OCI-LY7 (cell line): Measurements from ENCODE around the gene APH1B. TPM values are rescaled to one million over a fixed set of nuclear protein-coding genes. Genes with fewer than 3 reads are reported as not detected.

Experiments
- BruUV-seq: library from RNA; stranded (reverse); fragments of 400-500 nt; replicated peaks from 2 replicates; lab custom pipeline; 2021; lab: Mats Ljungman, UMichigan
- CTCF ChIA-PET: fragments of 300-600 bp; sonication (Branson Sonifier 250); formaldehyde crosslinking; loops from one replicate; lab custom pipeline; 2022; ENCODE audit warnings: antibody characterized with exemption; ENCODE audit not compliant: unreplicated experiment; lab: Charles Lee
- POLR2A ChIA-PET: fragments of 300-600 bp; sonication (Branson Sonifier 250); formaldehyde crosslinking; loops from one replicate; lab custom pipeline; 2022; ENCODE audit warnings: antibody characterized with exemption; lab: Charles Lee
- DNase-seq: peaks from one replicate; pipeline ENCODE4 v3.0.0-alpha.2; 2015; ENCODE audit warnings: low spot score
- H2AFZ ChIP-seq: fragments of 200-600 bp; sonication (generic), shearing (Covaris generic); 2 replicates; pipeline ENCODE4 v1.6.1; 2014; ENCODE audit warnings: mild to moderate bottlenecking, antibody characterized with exemption, low read length, moderate library complexity
- H3K27ac ChIP-seq: fragments of 200-600 bp; sonication (generic); 2 replicates; pipeline ENCODE4 v1.5.1; 2014; ENCODE audit warnings: mixed run types, low read depth, mild to moderate bottlenecking, moderate library complexity, low read length, inconsistent platforms; ENCODE audit not compliant: poor library complexity, severe bottlenecking
- H3K36me3 ChIP-seq: fragments of 200-600 bp; sonication (generic); 2 replicates; pipeline ENCODE4 v1.6.1; 2014; ENCODE audit warnings: mild to moderate bottlenecking, antibody characterized with exemption, low read length, moderate library complexity, mixed read lengths; ENCODE audit not compliant: insufficient read depth
- H3K4me1 ChIP-seq: fragments of 200-600 bp; sonication (generic); 2 replicates; pipeline ENCODE4 v1.5.1; 2014; ENCODE audit warnings: mild to moderate bottlenecking, low read length; ENCODE audit not compliant: insufficient read depth, poor library complexity, severe bottlenecking
- H3K4me2 ChIP-seq: fragments of 200-600 bp; sonication (generic); 2 replicates; pipeline ENCODE4 v1.6.1; 2014; ENCODE audit warnings: mild to moderate bottlenecking, low read length
- H3K4me3 ChIP-seq: fragments of 200-600 bp; sonication (generic); 2 replicates; pipeline ENCODE4 v1.5.1; 2014; ENCODE audit warnings: mild to moderate bottlenecking, low read depth, low read length; ENCODE audit not compliant: poor library complexity, severe bottlenecking
- H3K79me2 ChIP-seq: fragments of 200-600 bp; sonication (generic); 2 replicates; pipeline ENCODE4 v1.6.1; 2016; ENCODE audit warnings: low read depth, mild to moderate bottlenecking, low read length, moderate library complexity, mixed read lengths; ENCODE audit not compliant: insufficient read depth
- H3K9me2 ChIP-seq: fragments of 200-600 bp; sonication (generic); 2 replicates; pipeline ENCODE4 v1.6.1; 2016; ENCODE audit warnings: mild to moderate bottlenecking, low read length, mixed read lengths; ENCODE audit not compliant: insufficient read depth
- H3K9me3 ChIP-seq: fragments of 200-600 bp; sonication (generic); 2 replicates; pipeline ENCODE4 v1.6.1; 2014; ENCODE audit warnings: mild to moderate bottlenecking, mixed run types, low read length, mixed read lengths
- H4K20me1 ChIP-seq: fragments of 200-600 bp; sonication (generic); 2 replicates; pipeline ENCODE4 v1.6.1; 2014; ENCODE audit warnings: mild to moderate bottlenecking, antibody characterized with exemption, low read length, moderate library complexity, mixed read lengths; ENCODE audit not compliant: insufficient read depth
- EZH2phosphoT487 ChIP-seq: fragments of 200-600 bp; sonication (generic); IDR thresholded peaks from 2 replicates; pipeline ENCODE4 v1.6.1; 2018; ENCODE audit warnings: low read depth, borderline replicate concordance, mild to moderate bottlenecking, mixed run types, antibody characterized with exemption, low read length, moderate library complexity, mixed read lengths
- intact Hi-C: fragments of 100-400 bp; cut with micrococcal nuclease; formaldehyde crosslinking; loops from one replicate; pipeline ENCODE4 v1.10.0; 2022; ENCODE audit not compliant: unreplicated experiment
- total RNA-seq, 2 experiments: library from RNA; depleted of rRNA in 1 of 2; stranded (reverse); fragments of >200 nt in 1 of 2; shearing (Covaris generic) in 1 of 2; gene quantifications; 2 replicates each; pipeline ENCODE4 v1.2.3, GENCODE V29; 2014 to 2022
- TF ChIP-seq, protein P1 (sequence below): fragments of 200-600 bp; sonication (generic); conservative IDR thresholded peaks from 2 replicates; pipeline ENCODE4 v1.5.1; 2014; ENCODE audit warnings: mild to moderate bottlenecking, antibody characterized with exemption, low read length, moderate library complexity, mixed read lengths

APH1B gene
- total RNA-seq, 2 experiments from 2014 or later, result 8.3 to 24.1 TPM

DNA sequence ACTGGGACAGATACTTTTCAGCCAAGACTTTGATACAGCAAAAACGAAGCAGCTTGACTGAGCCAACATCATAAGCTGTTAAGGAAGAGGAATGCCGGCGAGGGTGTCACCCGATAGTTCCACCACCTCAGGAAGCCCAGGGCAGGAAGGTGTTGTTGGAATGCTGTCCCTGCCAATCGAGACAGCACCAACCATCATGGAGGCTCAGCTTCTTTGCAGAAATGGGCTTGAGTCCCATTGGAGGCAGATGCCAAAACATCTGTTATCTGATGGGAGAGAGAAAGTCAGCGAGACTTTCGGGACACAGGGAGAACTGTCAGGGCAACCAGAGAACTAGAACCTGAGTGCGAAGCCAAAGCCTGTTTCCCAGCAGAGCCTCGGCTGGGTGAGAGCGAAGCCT lies 53.5 kb downstream of the APH1B start:
- Histone ChIP-seq H3K9me2 (no peaks in the 10 kb centered on the region), H3K4me3 (no peak overlapping the region), H3K9me3 (no peaks in the 10 kb centered on the region), H2AFZ (no peak overlapping the region), H3K36me3 (no peaks in the 10 kb centered on the region), H4K20me1 (no peaks in the 10 kb centered on the region), H3K4me1 (no peaks in the 10 kb centered on the region), H3K4me2 (no peak overlapping the region), H3K27ac (no peak overlapping the region), H3K79me2 (no peaks in the 10 kb centered on the region)
- no TSS peak for BruUV-seq
- intact Hi-C loops, result no loop called here
- POLR2A ChIA-PET, result no interaction called here
- no peak for DNase-seq
- CTCF ChIA-PET, result no interaction called here
- TF ChIP-seq, protein P1, sequence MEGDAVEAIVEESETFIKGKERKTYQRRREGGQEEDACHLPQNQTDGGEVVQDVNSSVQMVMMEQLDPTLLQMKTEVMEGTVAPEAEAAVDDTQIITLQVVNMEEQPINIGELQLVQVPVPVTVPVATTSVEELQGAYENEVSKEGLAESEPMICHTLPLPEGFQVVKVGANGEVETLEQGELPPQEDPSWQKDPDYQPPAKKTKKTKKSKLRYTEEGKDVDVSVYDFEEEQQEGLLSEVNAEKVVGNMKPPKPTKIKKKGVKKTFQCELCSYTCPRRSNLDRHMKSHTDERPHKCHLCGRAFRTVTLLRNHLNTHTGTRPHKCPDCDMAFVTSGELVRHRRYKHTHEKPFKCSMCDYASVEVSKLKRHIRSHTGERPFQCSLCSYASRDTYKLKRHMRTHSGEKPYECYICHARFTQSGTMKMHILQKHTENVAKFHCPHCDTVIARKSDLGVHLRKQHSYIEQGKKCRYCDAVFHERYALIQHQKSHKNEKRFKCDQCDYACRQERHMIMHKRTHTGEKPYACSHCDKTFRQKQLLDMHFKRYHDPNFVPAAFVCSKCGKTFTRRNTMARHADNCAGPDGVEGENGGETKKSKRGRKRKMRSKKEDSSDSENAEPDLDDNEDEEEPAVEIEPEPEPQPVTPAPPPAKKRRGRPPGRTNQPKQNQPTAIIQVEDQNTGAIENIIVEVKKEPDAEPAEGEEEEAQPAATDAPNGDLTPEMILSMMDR, result no peak
- TF ChIP-seq EZH2phosphoT487, result no peak

DNA sequence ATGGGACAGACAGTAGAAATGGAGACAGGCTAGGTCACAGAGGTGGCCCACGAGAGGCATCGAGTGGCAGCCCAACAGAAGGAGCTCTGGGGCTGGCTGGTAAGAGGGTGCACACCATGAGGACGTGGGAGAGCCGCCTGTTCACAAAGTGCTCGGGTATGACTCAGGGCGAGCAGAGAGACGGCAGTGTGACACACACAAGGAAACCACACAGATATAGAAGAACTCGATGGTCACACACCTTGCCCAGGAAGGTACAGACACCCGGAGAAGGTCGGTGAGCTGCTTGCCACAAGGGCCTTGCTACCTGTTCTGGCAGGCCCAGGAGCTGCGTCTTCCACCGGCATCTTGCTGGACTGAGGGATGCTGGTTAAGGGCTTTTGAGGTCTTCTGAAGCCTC lies 54.1 kb downstream of the APH1B start:
- DNase-seq, result no peak
- Histone ChIP-seq H3K9me3 (no peaks in the 10 kb centered on the region), H4K20me1 (no peaks in the 10 kb centered on the region), H3K79me2 (no peaks in the 10 kb centered on the region), H3K4me2 (no peak overlapping the region), H3K36me3 (no peaks in the 10 kb centered on the region), H3K4me1 (no peaks in the 10 kb centered on the region), H3K27ac (no peak overlapping the region), H3K9me2 (no peaks in the 10 kb centered on the region), H3K4me3 (no peak overlapping the region), H2AFZ (no peak overlapping the region)
- intact Hi-C loops, result no loop called here
- no peak for TF ChIP-seq EZH2phosphoT487
- TF ChIP-seq, protein P1, result no peak
- CTCF ChIA-PET, result no interaction called here
- POLR2A ChIA-PET, result no interaction called here
- no TSS peak for BruUV-seq

GRCh38 chr15:63332367-63333124 lies 55.1 kb downstream of the APH1B start:
- Histone ChIP-seq H3K9me3 (no peaks in the 10 kb centered on the region), H3K4me3 (no peak overlapping the region), H3K4me1 (no peaks in the 10 kb centered on the region), H3K9me2 (no peaks in the 10 kb centered on the region), H3K79me2 (no peaks in the 10 kb centered on the region), H3K27ac (no peak overlapping the region), H4K20me1 (no peaks in the 10 kb centered on the region), H3K36me3 (no peaks in the 10 kb centered on the region), H3K4me2 (no peak overlapping the region), H2AFZ (no peak overlapping the region)
- ChIA-PET POLR2A (no interaction called here), CTCF (no interaction called here)
- intact Hi-C loops, result no loop called here
- DNase-seq, result no peak
- no TSS peak for BruUV-seq
- TF ChIP-seq, protein P1, result no peak
- TF ChIP-seq EZH2phosphoT487, result no peak
